LoVo (cell line): ENCODE results near the gene SLAMF6.
"Not testable (repeated sequence)": the region's sequence is repeated elsewhere in the genome, so short reads cannot be mapped to it uniquely, and the experiment has no call there.

Source experiments
- DNase-seq: peaks from one replicate; pipeline ENCODE4 v3.0.0-alpha.2; 2016; ENCODE audit warnings: low spot score

SLAMF6 gene

DNA sequence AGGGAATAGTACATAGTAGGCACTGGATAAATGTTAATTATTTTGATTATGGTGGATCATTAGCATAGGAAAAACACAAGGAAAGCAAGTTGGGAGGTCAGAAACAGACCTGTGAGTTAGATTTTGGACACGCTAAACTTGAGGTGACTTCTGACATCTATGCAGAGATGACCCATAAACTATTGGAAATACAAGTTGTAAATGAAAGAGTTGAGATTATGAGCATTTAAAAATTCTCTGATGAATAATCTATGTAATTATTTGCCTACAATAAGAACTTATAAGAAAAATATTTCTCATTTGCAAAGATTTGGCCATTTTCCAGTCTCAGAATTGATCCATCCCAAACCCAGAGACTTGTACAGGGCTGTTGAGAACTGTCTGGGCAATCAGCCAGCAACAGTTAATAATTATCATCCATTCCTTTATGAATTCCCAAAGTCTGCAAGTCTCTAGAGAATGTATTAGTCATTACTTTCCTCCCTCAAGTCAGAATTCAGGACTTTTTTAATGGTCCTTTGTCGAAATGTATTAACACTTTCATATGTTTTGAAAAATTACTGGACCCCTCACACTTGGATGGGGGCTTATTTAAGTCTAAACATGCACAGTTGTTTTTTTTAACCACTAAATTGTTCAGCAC is 19.4 kb upstream of the SLAMF6 start:
- DNase-seq: no peak

GRCh38 chr1:160541622-160542302 is 18.7 kb upstream of the SLAMF6 start:
- no peak for DNase-seq

- no peak for DNase-seq
These were observed 17.8 kb upstream of the SLAMF6 start for GRCh38 chr1:160540859-160541233.

DNA sequence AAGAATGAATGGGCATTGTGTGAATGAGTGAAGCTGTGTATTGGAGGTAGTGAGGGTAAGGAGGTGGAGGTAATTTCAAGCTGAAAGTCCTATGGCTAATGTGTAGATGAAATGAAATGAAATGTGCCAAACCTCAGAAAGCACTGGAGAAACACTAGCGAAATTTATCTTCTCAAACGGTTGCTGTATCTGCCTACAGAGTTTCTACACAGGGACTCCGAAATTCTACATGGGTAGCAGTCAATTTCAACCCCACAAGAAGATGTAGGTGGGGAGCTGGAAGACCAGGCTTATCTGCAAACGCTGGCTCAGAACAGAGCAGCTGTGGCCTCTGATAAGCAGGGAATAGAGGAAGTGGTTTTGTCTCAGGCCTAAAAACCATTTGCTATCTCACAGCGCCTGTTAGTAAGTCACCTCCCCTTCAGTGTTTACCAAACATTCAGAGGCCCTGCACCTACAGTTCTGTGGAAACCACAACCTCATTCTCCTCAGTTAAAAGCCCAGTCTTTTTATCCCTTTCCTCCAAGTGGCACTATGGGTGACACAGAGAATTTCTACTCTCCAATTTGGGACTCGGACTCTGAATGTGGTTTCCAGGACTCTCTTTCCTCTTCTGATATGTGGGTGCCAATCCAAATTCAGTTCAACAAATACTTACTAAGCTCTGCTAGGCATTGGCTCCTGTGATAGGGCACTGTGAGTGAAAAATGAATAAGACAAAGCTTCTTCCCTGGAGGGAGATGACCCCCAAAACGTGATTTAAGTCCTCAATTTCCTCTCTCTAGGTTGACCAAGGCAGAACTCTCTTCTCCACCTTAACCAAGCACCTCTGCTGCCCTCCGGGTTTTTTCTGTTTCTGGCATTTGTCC is 17.2 kb upstream of the SLAMF6 start:
- DNase-seq: peak; percentile 42

GRCh38 chr1:160539684-160539989 is 16.6 kb upstream of the SLAMF6 start:
- DNase-seq: no peak

GRCh38 chr1:160538985-160539651 is 16.1 kb upstream of the SLAMF6 start:
- peak; percentile 78 for DNase-seq

DNA sequence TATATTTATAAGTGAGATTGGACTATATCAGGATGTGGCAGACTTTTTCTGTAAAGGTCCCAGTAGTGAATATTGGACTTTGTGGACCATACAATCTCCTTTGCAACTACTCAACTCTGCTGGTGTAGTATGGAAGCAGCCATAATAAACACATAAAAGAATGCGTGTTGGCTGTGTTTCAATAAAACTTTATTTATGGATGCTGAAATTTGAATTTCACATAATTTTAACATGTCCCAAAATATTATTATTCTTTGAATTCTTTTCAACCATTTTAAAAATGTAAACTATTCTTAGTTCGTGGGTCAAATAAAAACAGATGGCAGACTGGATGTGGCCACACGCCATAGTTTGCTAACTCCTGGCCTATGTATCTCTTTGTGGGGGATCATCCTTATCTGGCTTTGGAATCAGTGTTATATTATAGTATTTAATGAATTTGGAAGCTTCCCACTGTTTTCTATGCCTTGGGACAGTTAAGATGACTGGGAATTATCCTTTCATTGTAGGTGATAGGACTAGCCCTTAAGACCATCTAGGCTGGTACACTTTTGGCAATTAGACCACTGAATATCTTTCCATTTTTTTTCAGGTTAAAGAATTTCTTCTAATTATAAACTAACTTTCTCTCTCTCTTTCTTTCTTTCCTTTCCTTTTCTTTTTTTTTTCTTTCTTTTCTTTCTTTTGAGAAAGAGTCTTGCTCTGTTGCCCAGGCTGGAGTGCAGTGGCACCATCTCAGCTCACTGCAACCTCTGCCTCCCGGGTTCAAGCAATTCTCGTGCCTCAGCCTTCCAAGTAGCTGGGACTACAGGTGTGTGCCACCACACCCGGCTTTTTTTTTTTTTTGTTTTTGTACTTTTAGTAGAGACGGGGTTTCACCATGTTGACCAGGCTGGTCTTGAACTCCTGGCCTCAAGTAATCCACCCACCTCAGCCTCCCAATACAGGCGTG is 14.9 kb upstream of the SLAMF6 start:
- no peak for DNase-seq

DNA sequence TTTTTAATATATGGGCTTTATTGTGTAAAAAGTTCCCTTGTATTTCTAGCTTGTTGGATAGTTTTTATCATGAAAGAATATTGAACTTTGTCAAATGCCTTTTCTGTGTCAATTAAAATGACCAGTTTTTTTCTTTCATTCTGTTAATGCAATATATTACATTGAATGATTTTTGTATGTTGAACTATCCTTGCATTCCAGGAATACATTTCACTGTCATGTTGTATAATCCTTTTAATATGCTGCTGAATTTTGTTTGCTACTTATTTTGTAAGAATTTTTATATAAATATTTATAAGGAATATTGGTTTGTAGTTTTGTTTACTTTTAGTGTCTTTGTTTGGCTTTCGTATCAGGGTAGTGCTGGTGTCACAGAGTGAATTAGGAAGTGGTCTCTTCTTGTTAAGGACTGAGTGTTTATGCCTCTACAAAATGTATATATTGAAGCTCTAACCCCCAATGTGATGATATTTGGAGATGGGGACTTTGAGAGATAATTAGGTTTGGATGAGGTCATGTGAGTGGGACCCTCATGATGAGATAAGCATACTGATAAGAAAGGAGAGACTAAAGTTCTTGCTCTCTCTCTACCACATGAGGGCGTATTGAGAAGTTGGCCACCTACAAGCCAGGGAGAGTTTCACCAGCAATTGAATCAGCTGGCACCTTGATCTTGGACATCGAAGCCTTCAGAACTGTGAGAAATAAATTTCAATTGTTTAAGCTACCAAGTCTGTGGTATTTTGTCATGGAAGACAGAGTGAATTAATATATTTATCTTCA is 12.0 kb upstream of the SLAMF6 start:
- DNase-seq: no peak

DNA sequence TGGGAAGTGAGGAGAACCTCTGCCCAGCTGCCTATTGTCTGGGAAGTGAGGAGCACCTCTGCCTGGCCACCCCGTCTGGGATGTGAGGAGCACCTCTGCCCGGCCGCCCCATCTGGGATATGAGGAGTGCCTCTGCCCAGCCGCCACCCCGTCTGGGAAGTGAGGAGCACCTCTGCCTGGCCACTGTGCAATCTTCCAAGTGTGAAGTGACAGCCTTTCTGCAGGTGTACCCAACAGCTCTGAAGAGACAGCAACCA is 9.4 kb upstream of the SLAMF6 start:
- not testable (repeated sequence) for DNase-seq

GRCh38 chr1:160531809-160532556 is 8.9 kb upstream of the SLAMF6 start:
- DNase-seq: not testable (repeated sequence)

DNA sequence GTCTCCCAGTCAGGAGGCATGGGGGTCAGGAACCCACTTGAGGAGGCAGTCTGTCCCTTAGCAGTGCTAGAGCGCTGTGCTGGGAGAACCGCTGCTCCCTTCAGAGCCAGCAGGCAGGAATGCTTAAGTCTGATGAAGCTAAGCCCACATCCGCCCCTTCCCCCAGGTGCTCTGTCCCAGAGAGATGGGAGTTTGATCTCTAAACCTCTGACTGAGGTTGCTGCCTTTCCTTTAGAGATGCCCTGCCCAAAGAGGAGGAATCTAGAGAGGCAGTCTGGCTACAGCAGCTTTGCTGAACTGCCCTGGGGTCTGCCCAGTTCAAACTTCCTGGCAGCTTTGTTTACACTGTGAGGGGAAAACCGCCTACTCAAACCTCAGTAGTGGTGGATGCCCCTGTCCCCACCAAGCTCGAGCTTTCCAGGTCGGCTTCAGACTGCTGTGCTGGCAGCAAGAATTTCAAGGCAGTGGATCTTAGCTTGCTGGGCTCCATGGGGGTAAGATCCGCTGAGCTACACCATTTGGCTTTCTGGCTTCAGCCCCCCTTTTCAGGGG is 6.4 kb upstream of the SLAMF6 start:
- DNase-seq: not testable (repeated sequence)

GRCh38 chr1:160523789-160524188 is 734 bp upstream of the SLAMF6 start:
- DNase-seq: not testable (repeated sequence)

- no peak for DNase-seq
These were observed 919 bp downstream of the SLAMF6 start for GRCh38 chr1:160522136-160522535.

GRCh38 chr1:160521554-160521953 is 1.5 kb downstream of the SLAMF6 start:
- DNase-seq: no peak

GRCh38 chr1:160520999-160521398 is 2.1 kb downstream of the SLAMF6 start:
- DNase-seq: no peak

DNA sequence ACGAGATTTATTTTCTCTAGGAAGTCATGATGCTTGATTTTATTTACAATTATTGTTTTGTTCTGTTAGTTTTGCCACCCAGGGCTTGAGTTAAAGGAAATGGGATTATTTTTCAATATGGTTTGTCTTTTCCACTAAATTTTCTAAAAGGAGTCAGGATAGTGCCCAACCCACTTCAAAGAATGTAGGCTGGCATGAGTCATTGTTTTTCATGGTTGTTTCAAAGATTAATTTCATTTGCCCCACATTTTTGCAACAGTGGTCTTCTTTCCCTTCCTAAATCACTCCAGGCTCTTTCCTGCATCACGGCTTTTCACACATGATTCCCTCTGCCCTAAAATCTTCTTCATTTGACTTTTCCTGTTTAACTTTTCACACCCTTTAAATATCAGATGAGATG is 2.5 kb downstream of the SLAMF6 start:
- DNase-seq: peak; percentile 67

DNA sequence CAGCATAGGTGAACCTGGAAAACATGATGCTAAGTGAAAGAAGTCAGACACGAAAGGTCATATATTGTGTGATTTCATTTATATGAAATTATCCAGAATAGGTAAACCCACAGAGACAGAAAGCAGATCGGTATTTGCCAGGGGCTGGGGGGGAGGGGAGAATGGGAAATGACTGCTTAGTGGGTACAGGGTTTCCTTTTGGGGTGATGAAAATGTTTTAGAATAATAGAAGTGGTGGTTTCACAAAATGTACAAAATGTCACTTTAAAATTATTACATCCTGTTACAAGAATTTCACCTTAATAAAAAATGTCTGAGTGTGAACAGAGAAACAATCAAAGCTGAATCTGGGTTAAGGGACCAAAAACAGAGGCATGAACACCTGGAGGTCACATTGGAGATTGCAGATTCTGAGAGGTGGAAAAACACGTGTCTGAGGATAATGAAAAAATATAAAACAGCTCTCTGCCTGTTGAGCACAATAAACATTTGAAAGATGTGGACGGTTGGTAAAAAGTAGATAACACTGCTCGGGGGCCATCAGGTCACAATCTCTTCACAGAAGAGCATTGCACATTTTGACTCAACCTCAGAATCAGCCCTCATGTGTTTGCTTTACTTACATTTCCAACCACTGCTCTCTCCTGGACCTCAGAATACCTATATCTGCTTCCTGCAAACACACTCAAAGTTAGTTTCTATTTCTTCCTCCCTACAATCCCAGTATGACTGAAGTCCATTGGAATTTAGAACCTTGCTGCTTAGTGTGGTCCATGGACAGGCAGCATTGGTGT is 3.2 kb downstream of the SLAMF6 start:
- DNase-seq: peak; percentile 67

GRCh38 chr1:160517519-160517918 is 5.5 kb downstream of the SLAMF6 start:
- not testable (repeated sequence) for DNase-seq

DNA sequence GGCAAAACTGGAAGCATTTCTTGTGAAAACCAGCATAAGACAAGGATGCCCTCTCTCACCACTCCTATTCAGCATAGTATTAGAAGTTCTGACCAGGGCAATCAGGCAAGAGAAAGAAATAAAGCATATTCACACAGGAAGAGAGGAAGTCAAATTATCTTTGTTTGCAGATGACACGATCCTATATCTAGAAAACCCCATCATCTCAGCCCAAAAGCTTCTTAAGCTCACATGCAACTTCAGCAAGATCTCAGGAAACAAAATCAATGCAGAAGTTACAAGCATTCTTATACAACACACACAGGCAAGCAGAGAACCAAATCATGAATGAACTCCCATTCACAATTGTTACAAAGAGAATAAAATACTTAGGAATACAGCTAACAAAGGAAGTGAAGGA is 7.1 kb downstream of the SLAMF6 start:
- not testable (repeated sequence) for DNase-seq
